Measurements from ENCODE around the gene SOX6.

Gene SOX6

DNA sequence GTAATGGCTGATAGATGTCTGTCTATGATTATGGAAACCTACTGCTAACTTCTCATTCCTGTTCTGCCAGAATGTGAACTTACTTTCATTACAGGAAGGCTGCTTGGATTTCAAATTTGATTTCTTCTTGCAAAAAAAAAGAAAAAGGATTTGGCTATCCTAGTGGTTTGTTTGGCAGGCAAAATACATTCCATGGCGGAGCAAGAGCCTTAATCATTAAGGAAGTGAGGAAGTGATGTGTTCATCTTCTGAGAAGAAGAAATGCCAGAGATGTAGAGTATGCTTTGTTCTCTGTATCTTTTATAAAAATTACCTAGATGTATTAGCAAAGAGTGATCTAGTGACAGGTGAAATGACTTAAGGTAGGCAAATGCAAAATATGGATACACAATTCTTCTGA, 356.3 kb downstream of the SOX6 start:
- Histone ChIP-seq H3K27me3 (no peaks in the 10 kb centered on the region), H3K36me3 (no peaks in the 10 kb centered on the region), H3K4me1 (ENCODE audit: control insufficient read depth in 1 of 2, insufficient read depth in 1 of 2, low read depth in 1 of 2, low read length in 1 of 2) (peaks cover 17 to 18% of the 10 kb centered on the region in 2 experiments), H3K9me3 (no peaks in the 10 kb centered on the region), H3K27ac (no peak overlapping the region), H3K4me3 (ENCODE audit: low read depth in 1 of 2, low read length in 1 of 2) (no peak overlapping the region)
- TF ChIP-seq, protein P1, sequence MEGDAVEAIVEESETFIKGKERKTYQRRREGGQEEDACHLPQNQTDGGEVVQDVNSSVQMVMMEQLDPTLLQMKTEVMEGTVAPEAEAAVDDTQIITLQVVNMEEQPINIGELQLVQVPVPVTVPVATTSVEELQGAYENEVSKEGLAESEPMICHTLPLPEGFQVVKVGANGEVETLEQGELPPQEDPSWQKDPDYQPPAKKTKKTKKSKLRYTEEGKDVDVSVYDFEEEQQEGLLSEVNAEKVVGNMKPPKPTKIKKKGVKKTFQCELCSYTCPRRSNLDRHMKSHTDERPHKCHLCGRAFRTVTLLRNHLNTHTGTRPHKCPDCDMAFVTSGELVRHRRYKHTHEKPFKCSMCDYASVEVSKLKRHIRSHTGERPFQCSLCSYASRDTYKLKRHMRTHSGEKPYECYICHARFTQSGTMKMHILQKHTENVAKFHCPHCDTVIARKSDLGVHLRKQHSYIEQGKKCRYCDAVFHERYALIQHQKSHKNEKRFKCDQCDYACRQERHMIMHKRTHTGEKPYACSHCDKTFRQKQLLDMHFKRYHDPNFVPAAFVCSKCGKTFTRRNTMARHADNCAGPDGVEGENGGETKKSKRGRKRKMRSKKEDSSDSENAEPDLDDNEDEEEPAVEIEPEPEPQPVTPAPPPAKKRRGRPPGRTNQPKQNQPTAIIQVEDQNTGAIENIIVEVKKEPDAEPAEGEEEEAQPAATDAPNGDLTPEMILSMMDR (IDR thresholded peaks at IDR 0.05) = no peak

GRCh38 chr11:15993345-15993744, 363.0 kb downstream of the SOX6 start:
- no peaks in the 10 kb centered on the region for H3K4me1 ChIP-seq (ENCODE audit: control insufficient read depth in 1 of 2, insufficient read depth in 1 of 2, low read depth in 1 of 2, low read length in 1 of 2)
- H3K36me3 ChIP-seq = no peaks in the 10 kb centered on the region
- TF ChIP-seq, protein P1 (IDR thresholded peaks at IDR 0.05) = no peak
- no peak overlapping the region for H3K4me3 ChIP-seq (ENCODE audit: low read depth in 1 of 2, low read length in 1 of 2)
- H3K9me3 ChIP-seq = no peaks in the 10 kb centered on the region
- H3K27me3 ChIP-seq = no peaks in the 10 kb centered on the region
- H3K27ac ChIP-seq = no peak overlapping the region

DNA sequence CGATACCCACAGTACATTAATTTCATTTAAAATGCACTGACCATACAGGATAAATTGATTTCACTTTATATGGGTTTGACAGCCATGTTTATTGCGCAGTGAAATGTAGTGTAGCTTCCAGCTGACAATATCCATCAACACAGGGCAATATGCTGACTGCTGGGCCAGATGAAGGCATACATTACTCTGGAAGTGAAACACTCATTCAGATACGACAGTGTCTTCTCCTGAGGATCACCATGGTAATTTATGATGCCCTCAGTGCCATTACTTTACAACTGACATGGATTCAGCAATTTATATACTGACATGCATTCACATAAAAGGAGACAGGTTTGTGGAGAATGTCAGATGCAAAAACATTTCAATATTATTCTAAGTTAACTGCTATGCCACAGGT, 365.1 kb downstream of the SOX6 start:
- Histone ChIP-seq H3K4me1 (ENCODE audit: control insufficient read depth in 1 of 2, insufficient read depth in 1 of 2, low read depth in 1 of 2, low read length in 1 of 2) (no peaks in the 10 kb centered on the region), H3K27me3 (no peaks in the 10 kb centered on the region), H3K27ac (no peak overlapping the region), H3K9me3 (no peaks in the 10 kb centered on the region), H3K36me3 (no peaks in the 10 kb centered on the region), H3K4me3 (ENCODE audit: low read depth in 1 of 2, low read length in 1 of 2) (no peak overlapping the region)
- TF ChIP-seq, protein P1 (IDR thresholded peaks at IDR 0.05) = no peak

GRCh38 chr11:15989685-15990084, 366.7 kb downstream of the SOX6 start:
- Histone ChIP-seq H3K4me1 (ENCODE audit: control insufficient read depth in 1 of 2, insufficient read depth in 1 of 2, low read depth in 1 of 2, low read length in 1 of 2) (no peaks in the 10 kb centered on the region), H3K4me3 (ENCODE audit: low read depth in 1 of 2, low read length in 1 of 2) (no peak overlapping the region), H3K27ac (no peak overlapping the region), H3K9me3 (no peaks in the 10 kb centered on the region), H3K36me3 (no peaks in the 10 kb centered on the region), H3K27me3 (no peaks in the 10 kb centered on the region)
- TF ChIP-seq, protein P1 (IDR thresholded peaks at IDR 0.05) = no peak

DNA sequence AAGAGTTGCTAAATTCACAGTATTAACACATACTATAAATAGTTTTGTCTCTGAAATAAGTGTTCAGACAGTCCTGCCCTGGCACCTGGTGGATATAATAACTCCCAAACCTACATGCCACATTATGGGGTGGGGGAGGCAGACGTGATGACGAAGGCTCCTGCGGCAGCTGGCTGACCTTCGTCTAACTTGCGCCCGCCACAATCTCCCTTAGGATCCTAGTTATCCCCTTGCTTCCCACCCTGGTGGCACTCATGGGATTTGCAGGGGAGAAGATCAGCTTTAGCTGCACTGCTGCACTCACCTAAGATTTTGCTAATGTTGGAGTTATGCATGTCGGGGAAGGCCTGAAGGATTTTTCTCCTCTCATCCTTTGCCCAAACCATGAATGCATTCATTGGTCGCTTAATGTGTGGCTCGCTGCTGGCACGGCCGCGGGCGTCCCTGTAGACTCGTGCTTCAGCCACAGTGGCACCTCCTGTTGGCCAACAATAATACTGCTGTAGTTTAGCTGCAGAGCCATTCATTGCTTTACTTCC, 367.6 kb downstream of the SOX6 start:
- Histone ChIP-seq H3K4me3 (ENCODE audit: low read depth in 1 of 2, low read length in 1 of 2) (no peak overlapping the region), H3K27ac (no peak overlapping the region), H3K9me3 (no peaks in the 10 kb centered on the region), H3K4me1 (ENCODE audit: control insufficient read depth in 1 of 2, insufficient read depth in 1 of 2, low read depth in 1 of 2, low read length in 1 of 2) (no peaks in the 10 kb centered on the region), H3K27me3 (no peaks in the 10 kb centered on the region), H3K36me3 (no peaks in the 10 kb centered on the region)
- TF ChIP-seq, protein P1 (IDR thresholded peaks at IDR 0.05) = no peak
